GM21528 (cell line): Measurements from ENCODE around the gene DNAJB8.

Source experiments
- ATAC-seq: cut with Tn5 transposase; IDR thresholded peaks from one replicate; pipeline ENCODE4 v1.9.1; 2021; ENCODE audit warnings: mild to moderate bottlenecking, moderate library complexity; ENCODE audit not compliant: unreplicated experiment, low FRiP score

Gene DNAJB8

DNA sequence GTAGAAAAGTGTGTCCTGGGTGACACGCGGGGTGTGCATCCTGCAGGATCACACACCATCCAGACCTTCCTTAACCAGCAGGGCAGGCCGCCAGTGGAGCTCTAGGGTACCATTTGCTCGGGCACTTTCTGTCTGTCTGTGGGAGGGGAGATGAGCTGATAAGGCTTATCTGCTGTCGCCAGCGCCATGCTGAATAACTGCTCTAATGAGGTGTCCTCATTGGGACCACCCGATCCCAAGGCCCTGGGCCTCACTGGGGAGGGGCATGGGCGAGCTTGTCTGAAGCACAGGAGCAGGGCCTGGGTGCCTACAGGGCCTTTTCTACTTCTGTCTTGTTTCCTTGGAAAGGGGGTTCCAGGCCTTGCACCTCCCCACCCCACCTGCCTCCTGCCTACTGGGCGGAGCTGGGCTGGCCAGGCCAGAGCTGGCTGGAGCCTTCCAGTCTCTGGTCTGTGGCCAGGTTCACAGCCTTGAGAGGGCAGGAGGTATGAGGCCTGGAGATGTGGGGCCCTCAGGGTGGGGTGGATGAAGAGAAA, 28.8 kb upstream of the DNAJB8 start:
- ATAC-seq = no peak

DNA sequence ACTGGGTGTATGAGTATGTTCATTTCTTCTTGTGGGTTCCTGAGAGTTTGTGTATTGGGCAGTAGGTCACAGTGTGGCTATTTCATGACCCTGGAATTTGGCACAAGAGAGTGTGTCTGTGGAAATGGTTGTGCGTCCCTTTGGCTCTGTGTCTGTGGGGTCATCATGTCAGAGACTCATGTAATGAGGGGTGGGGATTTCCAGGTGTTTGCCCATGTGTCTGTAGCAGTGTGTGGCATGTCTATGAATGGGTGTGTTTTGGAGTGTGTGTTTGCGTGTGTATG, 27.6 kb upstream of the DNAJB8 start:
- ATAC-seq = no peak

DNA sequence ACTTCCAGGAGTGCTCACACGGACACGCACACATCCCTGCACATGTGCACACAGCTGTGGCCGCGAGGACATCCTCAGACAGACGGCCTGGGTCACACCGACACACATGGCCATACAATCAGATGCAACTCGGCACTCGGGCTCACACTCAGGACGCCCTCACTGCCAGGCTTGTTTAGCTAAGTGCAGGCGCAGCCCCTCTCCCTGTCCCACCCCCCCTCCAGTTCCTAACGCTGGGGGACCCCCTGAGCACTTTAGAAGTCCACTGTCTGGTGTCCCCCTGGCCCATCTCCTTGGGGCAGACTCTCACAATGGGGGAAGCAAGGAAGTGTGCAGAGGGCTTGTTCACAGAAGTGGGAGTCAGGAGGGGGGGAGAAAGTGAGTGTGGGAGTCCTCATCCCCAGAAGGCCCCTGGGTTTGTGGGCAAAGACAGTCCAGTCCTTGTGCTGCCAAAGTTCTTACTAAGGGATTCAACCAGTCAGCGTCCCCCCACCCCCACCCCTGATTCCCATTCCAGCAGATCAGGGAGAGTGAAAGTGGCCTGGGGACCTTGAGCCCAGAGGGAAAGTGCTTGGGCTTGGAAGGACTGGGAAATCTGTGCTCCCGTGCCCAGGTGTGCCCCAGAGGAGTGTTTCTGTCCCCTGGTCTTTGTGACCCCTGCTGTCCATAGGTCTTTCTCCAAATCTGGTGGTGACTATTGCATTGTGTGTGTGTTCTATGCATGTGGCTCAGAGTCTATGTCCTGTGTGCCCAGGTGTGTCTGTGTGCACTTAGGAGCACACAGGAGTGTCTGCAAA, 27.1 kb upstream of the DNAJB8 start:
- ATAC-seq = no peak

- no peak for ATAC-seq
These were observed 26.2 kb upstream of the DNAJB8 start, which contains the start of gene GATA2 for GRCh38 chr3:128492671-128493569. GATA2 (minus strand) TSS chr3:128493201; CDS start chr3:128487031, 6,170 bp downstream.

- no peak for ATAC-seq
These were observed 25.4 kb upstream of the DNAJB8 start for GRCh38 chr3:128491941-128492670.

DNA sequence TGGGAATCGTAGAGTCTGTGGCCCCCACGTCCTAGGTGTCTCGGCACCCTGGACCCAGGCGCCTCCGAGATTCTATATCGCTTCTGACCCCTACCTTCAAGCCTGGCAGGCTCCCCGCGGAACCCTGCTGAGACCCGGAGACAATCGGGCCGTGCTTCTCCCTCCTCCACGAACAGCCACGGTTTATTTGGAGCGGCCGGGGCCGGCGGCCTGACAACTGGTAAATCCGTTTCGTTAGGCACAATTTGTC, 24.9 kb upstream of the DNAJB8 start:
- no peak for ATAC-seq

DNA sequence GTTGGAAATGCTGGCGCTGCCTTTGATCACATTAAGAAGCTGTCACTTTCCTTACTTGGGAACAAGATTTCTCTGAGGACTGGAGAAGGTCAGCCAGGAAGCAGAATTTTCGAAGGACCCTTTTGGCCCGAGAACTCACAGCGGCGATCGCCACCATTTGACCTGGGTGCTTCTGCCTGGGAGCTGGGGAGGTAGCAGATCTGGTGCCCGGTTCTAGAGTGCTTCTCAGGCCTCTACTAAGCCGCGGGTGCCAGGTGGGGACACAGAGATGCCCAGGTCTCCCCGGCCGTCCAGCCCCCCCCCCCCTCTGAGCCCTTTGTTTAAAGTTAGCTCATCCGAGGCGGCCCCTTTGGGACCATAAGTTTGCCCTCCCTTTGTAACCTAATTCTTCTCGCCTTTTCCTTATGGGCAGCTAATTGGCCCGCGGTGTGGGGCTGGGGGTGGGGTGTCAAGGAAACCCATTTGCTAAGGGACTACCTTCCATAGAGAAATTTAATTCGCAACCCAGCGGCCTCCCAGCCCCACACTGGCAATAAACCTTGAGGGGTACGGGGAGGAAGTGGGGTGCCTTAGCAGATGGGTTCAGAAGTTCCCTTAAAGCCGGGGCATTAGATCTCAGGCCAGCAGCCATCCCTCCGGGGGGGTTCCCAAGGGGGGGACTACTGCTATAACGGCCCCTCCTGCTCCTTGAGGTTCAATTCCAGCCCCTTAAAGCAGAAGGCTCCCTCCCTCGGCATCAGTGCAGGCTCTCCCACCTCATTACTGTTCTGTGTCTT, 24.4 kb upstream of the DNAJB8 start:
- no peak for ATAC-seq

DNA sequence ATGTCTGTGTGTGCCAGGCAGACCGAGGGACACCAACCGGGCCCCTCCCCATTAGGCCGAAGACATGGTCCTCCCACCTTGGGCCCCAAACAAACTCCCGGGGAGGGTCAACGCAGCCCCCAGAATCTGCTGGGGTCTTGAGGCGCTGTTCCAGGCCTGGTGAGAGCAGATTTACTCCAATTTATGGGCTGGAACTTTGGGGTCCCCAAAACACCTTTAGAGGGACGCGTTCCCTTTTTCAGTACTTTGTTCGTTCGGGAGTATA, 23.9 kb upstream of the DNAJB8 start:
- no peak for ATAC-seq

- no peak for ATAC-seq
These were observed 23.4 kb upstream of the DNAJB8 start for GRCh38 chr3:128489927-128490649.

DNA sequence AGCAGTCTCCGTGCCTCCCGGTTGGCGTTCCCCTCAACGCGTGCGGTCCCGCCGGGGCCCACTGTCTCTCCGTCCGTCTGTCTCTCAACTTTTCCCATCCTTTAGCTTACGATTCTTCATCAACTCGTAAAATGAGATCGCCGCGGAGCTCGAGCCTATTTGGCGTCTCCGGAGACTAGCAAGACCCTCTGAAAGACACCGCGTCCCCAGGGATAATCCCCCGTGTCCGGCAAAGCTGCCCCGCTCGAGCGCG, 22.9 kb upstream of the DNAJB8 start:
- ATAC-seq = no peak

GRCh38 chr3:128488991-128489673, 22.4 kb upstream of the DNAJB8 start:
- ATAC-seq = no peak

DNA sequence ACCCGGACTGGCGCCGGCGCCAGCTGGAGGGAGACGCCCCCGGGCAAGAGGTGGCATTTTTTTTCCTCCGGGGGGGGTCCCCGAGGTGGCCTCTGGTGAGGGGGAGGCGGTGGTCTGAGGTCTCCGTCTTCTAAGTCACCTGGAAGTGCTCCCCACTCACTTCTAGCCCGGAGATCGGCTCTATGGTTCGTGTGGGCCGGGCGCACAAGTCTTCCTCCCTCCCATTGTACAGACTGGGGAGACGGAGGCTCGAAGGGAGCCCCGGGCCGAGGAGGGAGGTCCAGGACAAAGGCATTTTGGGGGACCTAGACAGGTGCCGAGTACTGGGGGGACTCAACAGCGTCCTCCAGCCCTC, 21.9 kb upstream of the DNAJB8 start:
- no peak for ATAC-seq

DNA sequence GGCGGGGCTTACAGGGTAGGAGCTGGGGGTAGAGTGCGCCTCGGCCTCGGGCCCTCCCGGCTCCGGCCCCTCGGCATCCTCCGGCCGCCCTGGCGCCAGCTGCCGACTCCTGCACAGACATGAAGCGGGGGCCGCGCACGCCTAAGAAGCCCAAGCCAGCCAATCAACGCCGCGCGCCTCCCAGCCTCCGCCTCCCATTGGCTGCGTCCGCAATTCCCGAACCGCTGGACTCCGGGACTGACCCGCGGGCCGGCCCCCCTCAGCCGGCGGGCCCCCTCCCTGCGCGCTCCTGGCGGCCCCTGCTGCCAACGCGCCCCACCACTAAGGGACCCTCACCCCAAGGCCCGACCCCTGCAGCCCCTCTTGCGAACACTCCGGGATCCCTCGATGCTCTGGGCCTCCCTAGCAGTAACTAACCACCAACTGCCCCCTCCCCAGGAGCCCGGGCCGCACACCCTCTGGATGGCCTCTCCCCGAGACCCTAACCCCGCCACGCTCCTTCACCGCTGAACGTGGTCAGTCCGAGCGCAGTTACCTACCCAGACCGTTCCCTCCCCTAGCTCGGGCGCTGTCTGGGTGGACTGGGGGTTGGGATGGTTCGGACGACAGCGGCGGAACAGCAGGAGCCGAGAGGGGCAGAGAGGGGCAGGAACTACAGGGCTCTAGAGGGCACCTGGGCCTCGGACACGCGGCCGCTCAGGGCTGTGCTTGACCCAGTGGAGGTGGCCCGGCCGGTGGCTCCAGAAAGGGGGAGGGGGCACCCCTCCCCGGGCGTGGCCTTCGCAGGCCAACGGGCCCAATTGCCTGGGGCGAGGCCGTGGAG, 21.3 kb upstream of the DNAJB8 start:
- ATAC-seq = no peak

- ATAC-seq = no peak
These were observed 20.8 kb upstream of the DNAJB8 start for GRCh38 chr3:128487538-128487812.

GRCh38 chr3:128486681-128487537, 20.2 kb upstream of the DNAJB8 start:
- no peak for ATAC-seq

DNA sequence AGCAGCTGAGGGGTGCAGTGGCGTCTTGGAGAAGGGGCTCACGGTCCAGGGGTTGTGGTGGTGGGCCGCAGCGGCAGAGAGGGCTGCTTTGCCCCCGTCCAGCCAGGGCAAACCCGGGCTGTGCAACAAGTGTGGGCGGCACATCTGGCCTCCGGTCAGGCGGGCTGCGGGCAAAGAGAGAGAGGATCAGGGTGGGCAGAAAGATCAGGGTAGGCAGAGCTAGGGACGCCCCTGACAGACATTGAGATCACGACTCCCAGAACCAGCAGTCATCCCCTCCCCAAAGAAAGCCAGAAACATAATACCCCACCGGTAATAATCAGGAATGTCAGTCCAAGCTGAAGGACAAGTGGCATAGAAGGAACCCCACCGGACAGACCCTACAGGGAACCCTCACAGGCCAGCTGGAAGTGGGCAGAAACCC, 19.5 kb upstream of the DNAJB8 start:
- ATAC-seq = no peak

GRCh38 chr3:128485282-128486204, 18.9 kb upstream of the DNAJB8 start:
- ATAC-seq = no peak
